Neuronal stem cell (in vitro differentiated cells): ENCODE data around the gene SMYD3.
A peak's percentile ranks its signal among the peaks of the same experiment; 100 is the strongest.

Experiments
- DNase-seq: peaks from one replicate; pipeline ENCODE4 v3.0.0-alpha.2; 2013; ENCODE audit warnings: low spot score
- H2AFZ ChIP-seq: one replicate; pipeline ENCODE4 v1.6.1; 2013; ENCODE audit warnings: mild to moderate bottlenecking, low read length, inconsistent platforms
- H2AK5ac ChIP-seq: 2 replicates; pipeline ENCODE4 v1.6.1; 2013; ENCODE audit warnings: low read depth, mild to moderate bottlenecking, inconsistent platforms, low read length, moderate library complexity, mixed read lengths
- H2BK120ac ChIP-seq: 2 replicates; pipeline ENCODE4 v1.6.1; 2013; ENCODE audit warnings: low read depth, mild to moderate bottlenecking, inconsistent platforms, low read length, moderate library complexity, mixed read lengths
- H2BK12ac ChIP-seq: one replicate; pipeline ENCODE4 v1.6.1; 2013; ENCODE audit warnings: low read length, inconsistent platforms
- H2BK15ac ChIP-seq: 2 replicates; pipeline ENCODE4 v1.6.1; 2013; ENCODE audit warnings: mild to moderate bottlenecking, low read length, inconsistent platforms, mixed read lengths
- H2BK5ac ChIP-seq: one replicate; pipeline ENCODE4 v1.6.1; 2013; ENCODE audit warnings: inconsistent platforms, mild to moderate bottlenecking, low read length, moderate library complexity
- H3K14ac ChIP-seq: one replicate; pipeline ENCODE4 v1.6.1; 2013; ENCODE audit warnings: low read length, inconsistent platforms
- H3K18ac ChIP-seq: 2 replicates; pipeline ENCODE4 v1.6.1; 2013; ENCODE audit warnings: low read length, inconsistent platforms
- H3K23ac ChIP-seq: 2 replicates; pipeline ENCODE4 v1.6.1; 2013; ENCODE audit warnings: low read depth, mild to moderate bottlenecking, mixed read lengths, low read length, inconsistent platforms; ENCODE audit not compliant: poor library complexity
- H3K27ac ChIP-seq: replicated peaks from 3 replicates; pipeline ENCODE4 v1.5.1; 2013; ENCODE audit warnings: low read length, inconsistent platforms
- H3K27me3 ChIP-seq, 3 experiments: 2 replicates each; pipeline ENCODE4 v1.6.1; 2013; ENCODE audit warnings: low read length in 3 of 3, mild to moderate bottlenecking in 2 of 3, inconsistent platforms in 1 of 3, low read depth in 1 of 3, mixed read lengths in 1 of 3, moderate library complexity in 1 of 3; ENCODE audit not compliant: control insufficient read depth in 3 of 3, insufficient read depth in 3 of 3
- H3K36me3 ChIP-seq, 2 donors: replicated peaks in 1 of 2; 2 replicates each; pipeline ENCODE4 v1.6.1; 2013; ENCODE audit warnings: low read length in 2 of 2; ENCODE audit not compliant: control insufficient read depth in 2 of 2, insufficient read depth in 2 of 2
- H3K4ac ChIP-seq: 2 replicates; pipeline ENCODE4 v1.6.1; 2013; ENCODE audit warnings: inconsistent platforms, mild to moderate bottlenecking, low read length, moderate library complexity
- H3K4me1 ChIP-seq, 2 donors: 1 replicate in 1 of 2; 2 replicates in 1 of 2; pipeline ENCODE4 v1.6.1; 2013; ENCODE audit warnings: low read length in 2 of 2, low read depth in 1 of 2; ENCODE audit not compliant: control insufficient read depth in 2 of 2, insufficient read depth in 1 of 2
- H3K4me2 ChIP-seq: one replicate; pipeline ENCODE4 v1.6.1; 2013; ENCODE audit warnings: mild to moderate bottlenecking, low read length, inconsistent platforms; ENCODE audit not compliant: insufficient read depth, poor library complexity, severe bottlenecking
- H3K4me3 ChIP-seq, 2 donors: 2 replicates each; pipeline ENCODE4 v1.5.1; 2013; ENCODE audit warnings: low read length in 2 of 2, mild to moderate bottlenecking in 2 of 2, inconsistent platforms in 1 of 2, moderate library complexity in 1 of 2
- H3K79me1 ChIP-seq: one replicate; pipeline ENCODE4 v1.6.1; 2013; ENCODE audit warnings: low read depth, mild to moderate bottlenecking, inconsistent platforms, low read length, moderate library complexity
- H3K9ac ChIP-seq: one replicate; pipeline ENCODE4 v1.6.1; 2013; ENCODE audit warnings: mild to moderate bottlenecking, low read depth, low read length, inconsistent platforms; ENCODE audit not compliant: poor library complexity
- H3K9me3 ChIP-seq, 2 donors: replicated peaks in 1 of 2; 2 replicates each; pipeline versions ENCODE3 to v1.6.1; 2013; ENCODE audit warnings: low read length in 2 of 2, mild to moderate bottlenecking in 2 of 2, inconsistent platforms in 1 of 2, low read depth in 1 of 2, mixed read lengths in 1 of 2, moderate library complexity in 1 of 2; ENCODE audit not compliant: control insufficient read depth in 2 of 2, insufficient read depth in 1 of 2
- H4K8ac ChIP-seq: one replicate; pipeline ENCODE4 v1.6.1; 2013; ENCODE audit warnings: low read depth, mild to moderate bottlenecking, inconsistent platforms, low read length, moderate library complexity
- H4K91ac ChIP-seq: one replicate; pipeline ENCODE4 v1.6.1; 2013; ENCODE audit warnings: low read length, low read depth, mild to moderate bottlenecking, inconsistent platforms; ENCODE audit not compliant: poor library complexity
- WGBS, 2 donors: extraction: QIAGEN DNeasy Blood & Tissue Kit; methylation state at CpG; one replicate each; pipeline ENCODE4 v1.1.7; 2013; ENCODE audit warnings: missing lambda C conversion rate in 2 of 2, mixed read lengths in 1 of 2; ENCODE audit not compliant: insufficient read length in 2 of 2, insufficient replicate concordance in 1 of 2; ENCODE audit errors: extremely low coverage in 2 of 2; 5-methylcytosine and 5-hydroxymethylcytosine counted together

Gene SMYD3

DNA sequence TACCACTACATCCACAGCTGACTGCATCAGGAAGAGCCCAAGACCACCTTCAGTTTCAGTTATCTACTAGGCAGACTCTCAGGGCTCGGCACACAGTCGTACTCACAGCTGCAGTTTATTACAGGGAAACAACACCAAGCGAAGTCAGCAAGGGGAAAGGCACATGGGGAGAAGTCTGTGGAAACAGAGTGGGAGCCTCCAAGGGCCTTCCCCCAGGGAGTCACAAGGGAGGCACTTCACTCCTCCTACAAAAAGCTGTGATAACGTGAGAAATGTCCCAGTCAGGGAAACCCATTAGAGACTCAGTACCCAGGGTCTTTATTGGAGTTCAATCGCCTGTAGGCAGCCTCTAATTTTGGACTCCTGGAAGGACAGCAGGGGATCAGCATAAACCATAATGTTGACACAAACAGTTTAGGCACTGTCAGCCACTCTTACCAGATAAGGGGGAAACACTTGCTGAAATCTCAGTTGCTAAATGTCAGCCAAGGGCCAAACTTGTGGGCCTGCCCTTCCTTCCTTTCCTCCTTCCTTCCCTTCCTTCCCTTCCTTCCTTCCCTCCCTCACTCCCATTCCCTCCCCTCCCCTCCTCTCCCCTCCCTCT is 444.0 kb downstream of the SMYD3 start:
- no peak for DNase-seq
- no CpG with 5 or more reads among the region's 5 CpGs for WGBS, 2 donors

DNA sequence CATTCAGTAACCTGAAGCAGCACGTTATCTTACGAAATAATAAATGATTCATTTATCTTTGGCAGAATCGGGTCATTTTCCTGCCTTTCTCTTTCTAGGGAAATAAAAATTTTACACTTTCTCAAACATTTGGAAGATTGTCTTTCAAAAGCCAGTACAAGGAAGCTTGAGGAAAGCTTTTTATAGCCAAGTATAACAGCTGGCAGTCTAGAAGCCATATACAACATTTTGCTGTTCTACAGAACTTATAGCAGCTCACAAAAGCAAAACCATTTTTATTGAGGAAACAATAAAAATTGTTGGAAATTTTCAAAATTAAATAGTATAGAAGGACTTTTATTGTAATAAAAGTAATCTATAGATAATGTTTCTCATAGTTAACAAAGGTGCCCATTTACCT is 448.6 kb downstream of the SMYD3 start:
- Histone ChIP-seq H3K4ac (no peak overlapping the region), H3K18ac (no peak overlapping the region), H3K27me3 (no peaks in the 10 kb centered on the region), H4K8ac (no peak overlapping the region), H3K27ac (no peak overlapping the region), H3K4me3 (no peak overlapping the region), H3K4me1 (peaks cover 0 to 2% of the 10 kb centered on the region in 2 donors), H3K14ac (no peak overlapping the region), H3K4me2 (no peak overlapping the region), H4K91ac (no peak overlapping the region), H2BK15ac (no peak overlapping the region), H3K9ac (no peak overlapping the region), H3K9me3 (peaks cover 2 to 6% of the 10 kb centered on the region in 2 donors), H3K36me3 (no peaks in the 10 kb centered on the region), H3K79me1 (no peaks in the 10 kb centered on the region), H3K23ac (no peak overlapping the region), H2BK120ac (no peak overlapping the region), H2AK5ac (no peak overlapping the region), H2BK5ac (no peak overlapping the region), H2AFZ (no peak overlapping the region), H2BK12ac (no peak overlapping the region)
- no CpG with 5 or more reads among the region's 3 CpGs for WGBS, 2 donors
- no peak for DNase-seq

More for the DNA sequence above, 444.0 kb downstream of the SMYD3 start:
- Histone ChIP-seq H2BK120ac (no peak overlapping the region), H3K27me3 (no peaks in the 10 kb centered on the region), H3K4me1 (peaks cover 7 to 16% of the 10 kb centered on the region in 2 donors), H3K23ac (no peak overlapping the region), H3K79me1 (no peaks in the 10 kb centered on the region), H3K36me3 (no peaks in the 10 kb centered on the region), H2AFZ (no peak overlapping the region), H2BK12ac (no peak overlapping the region), H3K9ac (no peak overlapping the region), H3K4me2 (no peak overlapping the region), H2BK15ac (no peak overlapping the region), H3K18ac (peak overlapping the region; percentile 27), H2AK5ac (no peak overlapping the region), H4K91ac (no peak overlapping the region), H3K14ac (no peak overlapping the region), H2BK5ac (no peak overlapping the region), H3K27ac (no peak overlapping the region), H3K9me3 (no peaks in the 10 kb centered on the region), H3K4ac (no peak overlapping the region), H4K8ac (peak overlapping the region; percentile 19), H3K4me3 (no peak overlapping the region)

DNA sequence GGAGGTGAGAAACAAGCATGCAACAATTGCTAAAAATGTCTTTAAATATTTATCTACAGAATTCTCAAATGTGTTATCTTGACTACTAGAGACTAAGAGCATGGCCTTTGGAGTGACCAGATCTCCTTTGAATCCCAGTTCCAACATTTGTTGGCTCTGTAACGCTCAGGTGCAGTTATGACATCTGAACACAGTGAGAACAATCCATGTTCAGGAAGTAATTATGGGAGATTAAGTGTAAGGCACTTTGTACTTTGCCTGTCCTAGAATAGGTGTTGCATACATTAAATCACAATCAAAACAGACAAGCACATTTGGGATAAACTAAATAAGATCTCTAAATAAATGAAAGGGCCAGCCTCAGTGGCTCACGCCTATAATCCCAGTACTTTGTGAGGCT is 454.5 kb downstream of the SMYD3 start:
- Histone ChIP-seq H3K79me1 (no peaks in the 10 kb centered on the region), H3K27ac (no peak overlapping the region), H3K4me2 (no peak overlapping the region), H2BK5ac (no peak overlapping the region), H4K91ac (no peak overlapping the region), H3K9ac (no peak overlapping the region), H2BK120ac (no peak overlapping the region), H3K9me3 (peaks cover 2 to 6% of the 10 kb centered on the region in 2 donors), H3K18ac (no peak overlapping the region), H2BK15ac (no peak overlapping the region), H3K36me3 (no peaks in the 10 kb centered on the region), H2BK12ac (no peak overlapping the region), H2AK5ac (no peak overlapping the region), H4K8ac (no peak overlapping the region), H3K23ac (no peak overlapping the region), H2AFZ (no peak overlapping the region), H3K4ac (no peak overlapping the region), H3K4me1 (no peaks in the 10 kb centered on the region), H3K4me3 (no peak overlapping the region), H3K14ac (no peak overlapping the region), H3K27me3 (no peaks in the 10 kb centered on the region)
- no peak for DNase-seq
- WGBS, 2 donors: no CpG with 5 or more reads among the region's 2 CpGs

DNA sequence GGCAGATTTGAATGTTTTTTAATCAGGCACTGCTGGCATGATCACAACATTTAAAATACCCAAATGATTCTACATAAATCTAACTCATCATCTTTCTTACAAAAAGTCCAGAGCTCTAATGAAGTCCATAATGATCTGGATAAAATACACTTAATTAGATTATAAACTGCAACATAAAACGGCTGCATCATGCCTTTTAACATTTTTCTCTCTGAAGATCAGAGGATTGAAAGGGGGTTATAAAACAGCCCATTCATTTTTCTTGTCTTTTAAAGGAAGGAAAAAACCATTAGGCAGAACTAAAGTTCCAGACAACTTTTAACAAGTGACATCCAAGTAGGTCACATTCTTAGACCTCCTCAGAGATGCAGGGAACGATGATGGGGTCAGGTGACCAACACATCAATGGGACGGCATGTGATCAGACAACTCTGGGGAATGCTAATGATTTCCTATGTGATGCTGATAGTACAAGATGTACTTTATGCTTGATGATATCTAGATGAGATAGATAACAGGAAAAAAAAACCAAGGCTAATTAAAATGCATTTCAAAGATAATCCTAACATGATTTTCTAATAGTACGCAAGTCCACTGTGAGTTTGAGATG is 455.1 kb downstream of the SMYD3 start:
- H2BK12ac ChIP-seq: no peak overlapping the region
- no peak overlapping the region for H4K91ac ChIP-seq
- no peaks in the 10 kb centered on the region for H3K79me1 ChIP-seq
- no peak overlapping the region for H3K4me2 ChIP-seq
- no peak overlapping the region for H2BK15ac ChIP-seq
- H3K18ac ChIP-seq: no peak overlapping the region
- no peak overlapping the region for H2AFZ ChIP-seq
- no peak overlapping the region for H2AK5ac ChIP-seq
- no peaks in the 10 kb centered on the region for H3K4me1 ChIP-seq
- no CpG with 5 or more reads among the region's 4 CpGs for WGBS, 2 donors
- no peaks in the 10 kb centered on the region for H3K27me3 ChIP-seq
- no peak overlapping the region for H3K14ac ChIP-seq
- no peak for DNase-seq
- no peak overlapping the region for H3K23ac ChIP-seq
- H2BK5ac ChIP-seq: no peak overlapping the region
- no peak overlapping the region for H3K27ac ChIP-seq
- H3K4ac ChIP-seq: no peak overlapping the region
- H4K8ac ChIP-seq: no peak overlapping the region
- H3K9ac ChIP-seq: no peak overlapping the region
- no peak overlapping the region for H2BK120ac ChIP-seq
- H3K9me3 ChIP-seq: peaks cover 2 to 6% of the 10 kb centered on the region in 2 donors
- H3K4me3 ChIP-seq: no peak overlapping the region
- H3K36me3 ChIP-seq: no peaks in the 10 kb centered on the region
